Lower leg skin (tissue), 4 donors: Measurements from ENCODE around the gene MCM5. TPM values are rescaled to one million over a fixed set of nuclear protein-coding genes. Genes with fewer than 3 reads are reported as not detected.
"Not testable (repeated sequence)": the region's sequence is repeated elsewhere in the genome, so short reads cannot be mapped to it uniquely, and the experiment has no call there.

Experiments used
- DNase-seq, 2 donors: peaks; one replicate each; pipeline ENCODE4 v3.0.0-alpha.2; 2019; ENCODE audit warnings: low spot score in 2 of 2
- H3K4me3 ChIP-seq: fragments of 200-600 bp; sonication (generic); 2 replicates; pipeline ENCODE4 v1.5.1; 2017; ENCODE audit warnings: mild to moderate bottlenecking, low read depth; ENCODE audit not compliant: poor library complexity, severe bottlenecking
- POLR2A ChIP-seq, 2 donors: fragments of 450-650 bp; IDR thresholded peaks; one replicate each; pipeline ENCODE4 v1.6.1; 2016 to 2017; ENCODE audit warnings: antibody characterized with exemption in 2 of 2, mild to moderate bottlenecking in 1 of 2, moderate library complexity in 1 of 2
- WGBS, 2 donors: methylation state at CpG; one replicate each; pipeline ENCODE4 v1.1.5; 2018; 5-methylcytosine and 5-hydroxymethylcytosine counted together
- intact Hi-C: fragments of 100-400 bp; cut with DNase I; formaldehyde crosslinking; loops from one replicate; pipeline ENCODE4 v1.15.0; 2023; ENCODE audit warnings: low total_unique reads
- total RNA-seq, 4 donors: library from RNA; depleted of rRNA; stranded (reverse); fragments of >200 nt; gene quantifications; one replicate each; pipeline ENCODE4 v1.1.0, GENCODE V29; 2016
- TF ChIP-seq, protein P1 (sequence below), 3 donors: fragments of 450-650 bp; IDR thresholded peaks; one replicate each; pipeline ENCODE4 v1.5.1; 2016; ENCODE audit warnings: antibody characterized with exemption in 3 of 3, mild to moderate bottlenecking in 3 of 3, moderate library complexity in 2 of 3

MCM5 gene
- total RNA-seq, 4 donors from 2014 or later: 10.1 to 44.3 (median 20.8) TPM

GRCh38 chr22:35357883-35358621 lies 41.9 kb upstream of the MCM5 start:
- WGBS, 2 donors: 67 to 71% methylated on average over 6 of the region's 6 CpGs
- no peak for DNase-seq
- intact Hi-C loops: no loop called here
- TF ChIP-seq, protein P1, sequence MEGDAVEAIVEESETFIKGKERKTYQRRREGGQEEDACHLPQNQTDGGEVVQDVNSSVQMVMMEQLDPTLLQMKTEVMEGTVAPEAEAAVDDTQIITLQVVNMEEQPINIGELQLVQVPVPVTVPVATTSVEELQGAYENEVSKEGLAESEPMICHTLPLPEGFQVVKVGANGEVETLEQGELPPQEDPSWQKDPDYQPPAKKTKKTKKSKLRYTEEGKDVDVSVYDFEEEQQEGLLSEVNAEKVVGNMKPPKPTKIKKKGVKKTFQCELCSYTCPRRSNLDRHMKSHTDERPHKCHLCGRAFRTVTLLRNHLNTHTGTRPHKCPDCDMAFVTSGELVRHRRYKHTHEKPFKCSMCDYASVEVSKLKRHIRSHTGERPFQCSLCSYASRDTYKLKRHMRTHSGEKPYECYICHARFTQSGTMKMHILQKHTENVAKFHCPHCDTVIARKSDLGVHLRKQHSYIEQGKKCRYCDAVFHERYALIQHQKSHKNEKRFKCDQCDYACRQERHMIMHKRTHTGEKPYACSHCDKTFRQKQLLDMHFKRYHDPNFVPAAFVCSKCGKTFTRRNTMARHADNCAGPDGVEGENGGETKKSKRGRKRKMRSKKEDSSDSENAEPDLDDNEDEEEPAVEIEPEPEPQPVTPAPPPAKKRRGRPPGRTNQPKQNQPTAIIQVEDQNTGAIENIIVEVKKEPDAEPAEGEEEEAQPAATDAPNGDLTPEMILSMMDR (IDR thresholded peaks at IDR 0.05): no peak
- TF ChIP-seq POLR2A (IDR thresholded peaks at IDR 0.05): no peak
- no peak overlapping the region for H3K4me3 ChIP-seq

DNA sequence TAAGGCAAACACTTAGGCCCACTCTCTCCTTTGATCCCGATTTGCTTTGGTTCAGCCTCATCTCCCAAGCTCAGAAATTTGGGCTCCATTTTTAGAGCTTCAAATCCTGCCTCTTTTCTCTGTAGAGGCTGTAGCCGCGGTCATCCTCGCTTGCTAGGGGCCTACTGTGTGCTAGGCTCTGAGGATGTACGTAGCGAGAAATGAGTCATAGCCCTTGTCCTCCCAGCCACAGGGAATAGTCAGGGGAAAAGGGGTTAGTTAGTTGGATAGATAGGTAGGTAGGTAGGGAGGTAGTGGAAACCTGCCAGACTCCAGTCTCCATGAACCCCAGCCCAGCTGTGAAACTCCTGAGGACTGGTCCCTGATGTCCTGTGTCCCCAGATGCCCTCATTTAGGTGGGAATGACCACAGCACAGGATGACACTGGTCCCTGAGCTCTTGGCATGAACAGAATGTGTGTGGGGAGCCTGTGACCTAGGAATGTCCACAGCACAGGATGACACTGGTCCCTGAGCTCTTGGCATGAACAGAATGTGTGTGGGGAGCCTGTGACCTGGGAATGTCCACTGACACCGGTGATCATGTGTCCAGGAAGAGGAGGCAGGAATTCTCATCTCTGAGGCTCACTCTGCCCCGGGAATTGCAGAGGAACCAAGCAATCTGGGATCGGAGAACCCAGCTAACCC lies 40.4 kb upstream of the MCM5 start:
- TF ChIP-seq, protein P1 (IDR thresholded peaks at IDR 0.05): no peak
- no peak for TF ChIP-seq POLR2A (IDR thresholded peaks at IDR 0.05)
- H3K4me3 ChIP-seq: no peak overlapping the region
- WGBS, 2 donors: 85 to 90% methylated on average over 9 of the region's 9 CpGs
- no peak for DNase-seq
- intact Hi-C loops: no loop called here

- intact Hi-C loops: no loop called here
- no peak for DNase-seq
- no peak overlapping the region for H3K4me3 ChIP-seq
- WGBS, 2 donors: 77 to 78% methylated on average over 6 of the region's 6 CpGs
- no peak for TF ChIP-seq POLR2A (IDR thresholded peaks at IDR 0.05)
- TF ChIP-seq, protein P1 (IDR thresholded peaks at IDR 0.05): no peak
Measured at GRCh38 chr22:35361001-35361558, 38.9 kb upstream of the MCM5 start.

GRCh38 chr22:35363566-35364086 lies 36.3 kb upstream of the MCM5 start:
- no peak for DNase-seq
- TF ChIP-seq, protein P1 (IDR thresholded peaks at IDR 0.05): no peak
- TF ChIP-seq POLR2A (IDR thresholded peaks at IDR 0.05): no peak
- intact Hi-C loops: no loop called here
- H3K4me3 ChIP-seq: no peak overlapping the region
- WGBS, 2 donors: 92 to 95% methylated on average over 11 of the region's 11 CpGs

- H3K4me3 ChIP-seq, DNase-seq, intact Hi-C loops: not testable (repeated sequence)
- 79 to 85% methylated on average over 7 of the region's 7 CpGs for WGBS, 2 donors
Measured at GRCh38 chr22:35364230-35364629, 35.7 kb upstream of the MCM5 start.

DNA sequence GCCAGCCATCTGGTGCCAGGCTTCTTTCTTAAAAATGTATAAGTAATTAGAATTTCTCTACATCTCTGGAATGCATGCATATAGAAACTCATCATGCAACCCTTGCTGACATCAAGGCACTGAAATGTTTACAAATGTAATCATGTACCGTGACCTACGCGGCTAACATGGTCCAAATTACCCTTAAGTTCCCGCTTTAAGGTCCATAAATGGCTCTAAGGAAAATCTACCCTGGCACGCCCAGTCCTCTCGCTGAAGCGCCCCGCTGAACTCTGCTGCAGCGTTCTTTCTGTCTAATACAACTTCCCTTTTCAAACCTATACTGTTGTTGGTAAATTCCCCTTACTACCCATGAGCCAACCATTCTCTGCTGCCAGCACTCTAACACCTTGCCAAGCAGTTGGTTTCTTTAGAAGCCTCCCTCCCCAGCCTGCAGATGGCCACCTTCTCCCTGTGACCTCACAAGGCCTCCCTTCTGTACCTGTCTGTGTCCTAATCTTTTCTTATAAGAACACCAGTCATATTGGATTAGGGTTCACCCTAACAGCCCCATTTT lies 32.5 kb upstream of the MCM5 start:
- DNase-seq: no peak
- WGBS, 2 donors: 52 to 58% methylated on average over 9 of the region's 9 CpGs
- TF ChIP-seq, protein P1 (IDR thresholded peaks at IDR 0.05): no peak
- no peak for TF ChIP-seq POLR2A (IDR thresholded peaks at IDR 0.05)
- H3K4me3 ChIP-seq: no peak overlapping the region
- intact Hi-C loops: no loop called here
